Measurements from ENCODE around the gene CRLF2. TPM values are rescaled to one million over a fixed set of nuclear protein-coding genes. Genes with fewer than 3 reads are reported as not detected.

CRLF2 gene
- total RNA-seq, 1 experiment from 2014 or later: 0.34 TPM

DNA sequence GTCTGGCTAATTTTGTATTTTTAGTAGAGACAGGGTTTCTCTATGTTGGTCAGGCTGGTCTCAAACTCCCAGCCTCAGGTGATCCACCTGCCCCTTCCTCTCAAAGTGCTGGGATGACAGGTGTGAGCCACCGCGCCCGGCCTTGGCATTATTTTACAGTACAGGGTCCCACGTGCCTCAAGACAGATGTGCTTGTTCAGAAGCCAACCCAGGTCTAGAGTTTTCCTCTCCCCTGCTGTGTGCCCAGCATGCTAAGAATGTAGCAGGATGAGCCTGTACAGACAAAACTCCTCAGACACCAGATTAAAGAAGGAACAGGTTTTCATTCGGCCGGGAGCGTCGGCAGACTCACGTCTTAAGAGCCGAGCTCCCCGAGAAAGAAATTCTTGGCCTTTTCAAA is 42.2 kb downstream of the CRLF2 start:
- Histone ChIP-seq H4K20me1 (ENCODE audit: insufficient read depth) (no peaks in the 10 kb centered on the region), H3K36me3 (ENCODE audit: control insufficient read depth in 1 of 2, insufficient read depth in 2 of 2, low read length in 2 of 2) (no peaks in the 10 kb centered on the region), H3K4me2 (ENCODE audit: low read length) (no peak overlapping the region), H2AFZ (ENCODE audit: low read depth, low read length, poor library complexity, severe bottlenecking) (no peak overlapping the region), H3K9ac (ENCODE audit: low read length) (no peak overlapping the region), H3K9me2 (ENCODE audit: insufficient read depth) (no peaks in the 10 kb centered on the region), H3K27me3 (ENCODE audit: insufficient read depth, low read length) (no peaks in the 10 kb centered on the region), H3K9me3 (ENCODE audit: control insufficient read depth in 1 of 2, insufficient read depth in 1 of 2, low read depth in 1 of 2, low read length in 2 of 2) (no peaks in the 10 kb centered on the region), H3K4me1 (ENCODE audit: control insufficient read depth in 1 of 2, insufficient read depth in 2 of 2, low read length in 2 of 2) (no peaks in the 10 kb centered on the region), H3K4me3 (replicated peaks in 1 of 2; ENCODE audit: low read depth in 1 of 2, low read length in 2 of 2) (no peak overlapping the region), H3K27ac (ENCODE audit: low read depth, low read length) (no peak overlapping the region), H3K79me2 (ENCODE audit: insufficient read depth, low read length) (no peaks in the 10 kb centered on the region)
- DNase-seq (ENCODE audit: low read depth, low spot score): no peak
- no TSS peak for BruUV-seq (replicated peaks)
- ChIA-PET CTCF (no interaction called here), RAD21 (ENCODE audit: low non-redundant PET in 1 of 2, low total read pairs in 2 of 2, uncharacterized antibody in 2 of 2, unreplicated experiment in 2 of 2) (no interaction called here), POLR2A (no interaction called here)
- ATAC-seq: no peak
- intact Hi-C loops (cut with micrococcal nuclease): no loop called here
- TF ChIP-seq, protein P1, sequence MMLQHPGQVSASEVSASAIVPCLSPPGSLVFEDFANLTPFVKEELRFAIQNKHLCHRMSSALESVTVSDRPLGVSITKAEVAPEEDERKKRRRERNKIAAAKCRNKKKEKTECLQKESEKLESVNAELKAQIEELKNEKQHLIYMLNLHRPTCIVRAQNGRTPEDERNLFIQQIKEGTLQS (IDR thresholded peaks at IDR 0.05): no peak

DNA sequence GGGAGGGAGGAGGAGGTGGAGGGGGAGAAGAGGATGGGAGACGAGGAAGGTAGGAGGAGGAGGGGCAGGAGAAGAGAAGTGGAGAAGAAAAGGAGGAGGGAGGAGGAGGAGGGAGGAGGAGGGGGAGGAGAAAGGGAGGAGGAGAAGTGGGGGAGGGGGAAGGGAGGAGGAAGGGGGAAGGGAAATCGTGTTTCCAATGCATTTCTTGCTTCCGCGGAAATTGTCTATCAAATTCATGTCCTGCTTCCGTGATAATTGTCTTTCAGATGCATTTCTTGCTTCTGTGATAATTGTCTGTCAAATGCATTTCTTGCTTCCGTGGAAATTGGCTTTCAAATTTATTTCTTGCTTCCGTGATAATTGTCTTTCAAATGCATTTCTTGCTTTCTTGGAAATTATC is 43.3 kb downstream of the CRLF2 start:
- Histone ChIP-seq H4K20me1 (ENCODE audit: insufficient read depth) (no peaks in the 10 kb centered on the region), H3K9me2 (ENCODE audit: insufficient read depth) (no peaks in the 10 kb centered on the region), H3K36me3 (ENCODE audit: control insufficient read depth in 1 of 2, insufficient read depth in 2 of 2, low read length in 2 of 2) (no peaks in the 10 kb centered on the region), H3K27me3 (ENCODE audit: insufficient read depth, low read length) (no peaks in the 10 kb centered on the region), H2AFZ (ENCODE audit: low read depth, low read length, poor library complexity, severe bottlenecking) (no peak overlapping the region), H3K79me2 (ENCODE audit: insufficient read depth, low read length) (no peaks in the 10 kb centered on the region), H3K9ac (ENCODE audit: low read length) (no peak overlapping the region), H3K4me3 (replicated peaks in 1 of 2; ENCODE audit: low read depth in 1 of 2, low read length in 2 of 2) (peak overlapping the region in 1 of 2 experiments; percentile 3; a peak in 2 of 4 replicates), H3K4me2 (ENCODE audit: low read length) (peak overlapping the region; percentile 25; the same call in 1 of the 2 replicates), H3K4me1 (ENCODE audit: control insufficient read depth in 1 of 2, insufficient read depth in 2 of 2, low read length in 2 of 2) (no peaks in the 10 kb centered on the region), H3K9me3 (ENCODE audit: control insufficient read depth in 1 of 2, insufficient read depth in 1 of 2, low read depth in 1 of 2, low read length in 2 of 2) (no peaks in the 10 kb centered on the region), H3K27ac (ENCODE audit: low read depth, low read length) (no peak overlapping the region)
- DNase-seq (ENCODE audit: low read depth, low spot score): no peak
- TF ChIP-seq, protein P2, sequence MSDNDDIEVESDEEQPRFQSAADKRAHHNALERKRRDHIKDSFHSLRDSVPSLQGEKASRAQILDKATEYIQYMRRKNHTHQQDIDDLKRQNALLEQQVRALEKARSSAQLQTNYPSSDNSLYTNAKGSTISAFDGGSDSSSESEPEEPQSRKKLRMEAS (IDR thresholded peaks at IDR 0.05): no peak
- TF ChIP-seq, protein P3, sequence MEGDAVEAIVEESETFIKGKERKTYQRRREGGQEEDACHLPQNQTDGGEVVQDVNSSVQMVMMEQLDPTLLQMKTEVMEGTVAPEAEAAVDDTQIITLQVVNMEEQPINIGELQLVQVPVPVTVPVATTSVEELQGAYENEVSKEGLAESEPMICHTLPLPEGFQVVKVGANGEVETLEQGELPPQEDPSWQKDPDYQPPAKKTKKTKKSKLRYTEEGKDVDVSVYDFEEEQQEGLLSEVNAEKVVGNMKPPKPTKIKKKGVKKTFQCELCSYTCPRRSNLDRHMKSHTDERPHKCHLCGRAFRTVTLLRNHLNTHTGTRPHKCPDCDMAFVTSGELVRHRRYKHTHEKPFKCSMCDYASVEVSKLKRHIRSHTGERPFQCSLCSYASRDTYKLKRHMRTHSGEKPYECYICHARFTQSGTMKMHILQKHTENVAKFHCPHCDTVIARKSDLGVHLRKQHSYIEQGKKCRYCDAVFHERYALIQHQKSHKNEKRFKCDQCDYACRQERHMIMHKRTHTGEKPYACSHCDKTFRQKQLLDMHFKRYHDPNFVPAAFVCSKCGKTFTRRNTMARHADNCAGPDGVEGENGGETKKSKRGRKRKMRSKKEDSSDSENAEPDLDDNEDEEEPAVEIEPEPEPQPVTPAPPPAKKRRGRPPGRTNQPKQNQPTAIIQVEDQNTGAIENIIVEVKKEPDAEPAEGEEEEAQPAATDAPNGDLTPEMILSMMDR (IDR thresholded peaks at IDR 0.05 in 2 of 3, conservative IDR thresholded peaks at IDR 0.05 in 1 of 3; ENCODE audit: borderline replicate concordance in 1 of 3, insufficient read depth in 1 of 3, low read depth in 2 of 3, low read length in 2 of 3): no peak
- TF ChIP-seq CBX3 (IDR thresholded peaks at IDR 0.05; ENCODE audit: low read depth) (no peak), SP1 (IDR thresholded peaks at IDR 0.05; ENCODE audit: low read depth) (no peak), SRF (IDR thresholded peaks at IDR 0.05; ENCODE audit: low read depth) (no peak), POLR2AphosphoS5 (IDR thresholded peaks at IDR 0.05; ENCODE audit: low read depth, low read length) (no peak), ZFX (IDR thresholded peaks at IDR 0.05) (no peak), YY1 (IDR thresholded peaks at IDR 0.05; ENCODE audit: extremely low read depth, insufficient replicate concordance, low read depth, low read length) (no peak), SIN3A (IDR thresholded peaks at IDR 0.05; ENCODE audit: low read depth) (no peak), RAD21 (IDR thresholded peaks at IDR 0.05; ENCODE audit: low read depth) (no peak), EZH2phosphoT487 (IDR thresholded peaks at IDR 0.05; ENCODE audit: borderline replicate concordance) (no peak), EGR1 (IDR thresholded peaks at IDR 0.05; ENCODE audit: low read depth) (no peak)
- TF ChIP-seq, protein P4, sequence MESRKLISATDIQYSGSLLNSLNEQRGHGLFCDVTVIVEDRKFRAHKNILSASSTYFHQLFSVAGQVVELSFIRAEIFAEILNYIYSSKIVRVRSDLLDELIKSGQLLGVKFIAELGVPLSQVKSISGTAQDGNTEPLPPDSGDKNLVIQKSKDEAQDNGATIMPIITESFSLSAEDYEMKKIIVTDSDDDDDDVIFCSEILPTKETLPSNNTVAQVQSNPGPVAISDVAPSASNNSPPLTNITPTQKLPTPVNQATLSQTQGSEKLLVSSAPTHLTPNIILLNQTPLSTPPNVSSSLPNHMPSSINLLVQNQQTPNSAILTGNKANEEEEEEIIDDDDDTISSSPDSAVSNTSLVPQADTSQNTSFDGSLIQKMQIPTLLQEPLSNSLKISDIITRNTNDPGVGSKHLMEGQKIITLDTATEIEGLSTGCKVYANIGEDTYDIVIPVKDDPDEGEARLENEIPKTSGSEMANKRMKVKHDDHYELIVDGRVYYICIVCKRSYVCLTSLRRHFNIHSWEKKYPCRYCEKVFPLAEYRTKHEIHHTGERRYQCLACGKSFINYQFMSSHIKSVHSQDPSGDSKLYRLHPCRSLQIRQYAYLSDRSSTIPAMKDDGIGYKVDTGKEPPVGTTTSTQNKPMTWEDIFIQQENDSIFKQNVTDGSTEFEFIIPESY (IDR thresholded peaks at IDR 0.05; ENCODE audit: extremely low read depth, insufficient replicate concordance, low read length): no peak
- intact Hi-C loops (cut with micrococcal nuclease): no loop called here
- no peak for ATAC-seq
- POLR2A ChIA-PET: no interaction called here
- CTCF ChIA-PET: no interaction called here
- RAD21 ChIA-PET (ENCODE audit: low non-redundant PET in 1 of 2, low total read pairs in 2 of 2, uncharacterized antibody in 2 of 2, unreplicated experiment in 2 of 2): no interaction called here
- BruUV-seq (replicated peaks): no TSS peak
